HG03108 (cell line): ENCODE results near the gene RPS16.

Experiments
- ATAC-seq: cut with Tn5 transposase; IDR thresholded peaks from one replicate; pipeline ENCODE4 v1.9.1; 2021; ENCODE audit warnings: moderate library complexity; ENCODE audit not compliant: unreplicated experiment

Gene RPS16

DNA sequence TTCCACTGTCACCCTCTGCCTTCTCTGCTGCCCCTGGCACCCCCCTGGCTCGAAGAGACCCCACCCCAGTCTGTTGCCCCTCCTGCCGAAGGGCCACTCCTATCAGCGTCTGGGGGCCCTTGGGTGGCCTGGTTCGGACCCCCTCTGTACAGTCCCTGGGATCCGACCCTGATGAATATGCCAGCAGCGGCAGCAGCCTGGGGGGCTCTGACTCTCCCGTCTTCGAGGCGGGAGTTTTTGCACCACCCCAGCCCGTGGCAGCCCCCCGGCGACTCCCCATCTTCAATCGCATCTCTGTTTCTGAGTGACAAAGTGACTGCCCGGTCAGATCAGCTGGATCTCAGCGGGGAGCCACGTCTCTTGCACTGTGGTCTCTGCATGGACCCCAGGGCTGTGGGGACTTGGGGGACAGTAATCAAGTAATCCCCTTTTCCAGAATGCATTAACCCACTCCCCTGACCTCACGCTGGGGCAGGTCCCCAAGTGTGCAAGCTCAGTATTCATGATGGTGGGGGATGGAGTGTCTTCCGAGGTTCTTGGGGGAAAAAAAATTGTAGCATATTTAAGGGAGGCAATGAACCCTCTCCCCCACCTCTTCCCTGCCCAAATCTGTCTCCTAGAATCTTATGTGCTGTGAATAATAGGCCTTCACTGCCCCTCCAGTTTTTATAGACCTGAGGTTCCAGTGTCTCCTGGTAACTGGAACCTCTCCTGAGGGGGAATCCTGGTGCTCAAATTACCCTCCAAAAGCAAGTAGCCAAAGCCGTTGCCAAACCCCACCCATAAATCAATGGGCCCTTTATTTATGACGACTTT is 27.1 kb downstream of the RPS16 start:
- no peak for ATAC-seq

DNA sequence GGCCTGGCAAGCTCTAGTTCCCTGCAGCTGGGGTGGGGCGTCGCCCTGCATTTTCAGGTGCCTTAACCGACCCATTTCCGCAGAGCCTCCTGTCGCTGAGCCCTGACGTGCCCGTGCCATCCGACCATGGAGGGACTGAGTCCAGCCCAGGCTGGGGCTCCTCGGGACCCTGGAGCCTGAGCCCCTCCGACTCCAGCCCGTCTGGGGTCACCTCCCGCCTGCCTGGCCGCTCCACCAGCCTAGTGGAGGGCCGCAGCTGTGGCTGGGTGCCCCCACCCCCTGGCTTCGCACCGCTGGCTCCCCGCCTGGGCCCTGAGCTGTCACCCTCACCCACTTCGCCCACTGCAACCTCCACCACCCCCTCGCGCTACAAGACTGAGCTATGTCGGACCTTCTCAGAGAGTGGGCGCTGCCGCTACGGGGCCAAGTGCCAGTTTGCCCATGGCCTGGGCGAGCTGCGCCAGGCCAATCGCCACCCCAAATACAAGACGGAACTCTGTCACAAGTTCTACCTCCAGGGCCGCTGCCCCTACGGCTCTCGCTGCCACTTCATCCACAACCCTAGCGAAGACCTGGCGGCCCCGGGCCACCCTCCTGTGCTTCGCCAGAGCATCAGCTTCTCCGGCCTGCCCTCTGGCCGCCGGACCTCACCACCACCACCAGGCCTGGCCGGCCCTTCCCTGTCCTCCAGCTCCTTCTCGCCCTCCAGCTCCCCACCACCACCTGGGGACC is 27.9 kb downstream of the RPS16 start:
- ATAC-seq, result no peak

DNA sequence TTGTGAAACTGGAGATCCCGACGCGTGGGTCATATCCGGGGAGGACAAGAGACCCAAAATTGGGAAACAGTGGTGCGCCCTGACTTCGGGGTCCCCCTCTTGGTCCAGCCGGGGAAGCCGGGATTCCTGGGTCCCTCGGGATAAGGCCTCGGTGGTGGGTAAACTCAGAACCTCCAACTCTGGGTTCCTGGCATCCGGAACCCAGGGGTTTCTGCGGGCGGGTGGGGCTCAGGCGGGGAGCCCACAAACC is 28.4 kb downstream of the RPS16 start:
- no peak for ATAC-seq

DNA sequence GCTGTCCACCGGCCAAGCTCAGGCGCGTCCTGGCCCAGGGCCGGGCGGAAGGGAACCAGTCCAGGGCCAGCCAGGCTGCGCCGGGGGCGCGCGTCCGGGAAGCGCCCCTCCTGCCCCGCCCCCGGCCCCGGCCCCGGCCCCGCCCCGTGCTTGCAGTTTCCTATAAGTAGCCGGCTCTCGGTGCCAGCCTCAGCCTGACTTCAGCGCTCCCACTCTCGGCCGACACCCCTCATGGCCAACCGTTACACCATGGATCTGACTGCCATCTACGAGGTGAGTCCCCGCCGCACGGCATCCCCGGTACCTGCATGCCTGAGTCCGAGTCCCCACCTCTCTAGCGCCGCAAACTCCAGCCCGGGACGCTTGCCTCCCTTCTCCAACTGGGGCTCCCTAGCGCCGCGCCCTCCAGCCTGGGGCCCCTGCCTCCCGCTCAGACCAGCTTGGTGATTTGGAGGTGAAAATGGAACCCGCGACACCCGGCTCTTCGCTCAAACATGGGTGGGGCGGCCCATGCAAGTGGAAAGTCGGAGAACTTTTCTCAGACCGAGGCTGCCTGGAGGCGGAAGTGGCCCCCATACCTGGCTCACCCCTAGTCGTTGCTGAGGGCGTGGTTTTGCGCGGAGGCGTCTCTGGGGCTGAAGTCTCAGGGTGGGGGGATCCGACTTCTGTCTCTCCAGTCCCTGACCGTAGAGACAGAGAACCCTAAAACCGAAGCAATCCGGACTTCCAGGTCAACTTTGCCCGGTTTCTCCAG is 28.9 kb downstream of the RPS16 start, which contains the start of gene ZFP36:
Gene ZFP36, plus strand, starts transcription at position 192 of the 754 bp plus-strand sequence. Its CDS starts 58 bp downstream, at position 250.
- no peak for ATAC-seq

DNA sequence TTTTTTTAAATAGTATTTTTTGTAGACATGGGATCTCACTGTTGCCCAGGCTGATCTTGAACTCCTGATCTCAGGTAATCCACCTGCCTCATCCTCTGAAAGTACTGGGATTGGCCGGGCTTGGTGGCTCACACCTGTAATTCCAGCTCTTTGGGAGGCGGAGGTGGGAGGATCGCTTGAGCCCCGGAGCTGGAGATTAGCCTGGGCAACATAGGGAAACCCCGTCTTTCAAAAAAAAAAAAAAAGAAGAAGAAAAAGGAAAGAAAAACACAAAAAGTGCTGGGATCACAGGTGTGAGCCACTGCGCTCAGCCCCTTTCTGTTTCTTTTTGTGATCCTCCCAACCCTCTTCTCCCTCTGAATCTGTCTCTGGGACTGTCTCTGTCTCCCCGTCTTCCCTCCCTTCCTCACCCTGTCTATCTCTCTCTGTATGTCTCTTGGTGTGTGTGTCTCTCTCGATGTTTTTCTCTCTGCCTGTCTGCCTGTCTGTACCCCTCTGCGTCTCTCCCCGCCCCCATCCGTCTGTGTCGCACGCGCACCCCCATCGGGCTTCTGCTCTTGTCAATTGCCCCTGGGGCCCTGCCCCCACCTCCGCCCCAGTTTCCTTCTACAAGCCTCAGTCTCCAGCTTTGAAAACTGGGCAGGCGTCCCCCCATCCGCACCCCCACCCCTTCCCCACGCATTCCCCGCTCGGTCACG is 29.6 kb downstream of the RPS16 start:
- ATAC-seq, result no peak

DNA sequence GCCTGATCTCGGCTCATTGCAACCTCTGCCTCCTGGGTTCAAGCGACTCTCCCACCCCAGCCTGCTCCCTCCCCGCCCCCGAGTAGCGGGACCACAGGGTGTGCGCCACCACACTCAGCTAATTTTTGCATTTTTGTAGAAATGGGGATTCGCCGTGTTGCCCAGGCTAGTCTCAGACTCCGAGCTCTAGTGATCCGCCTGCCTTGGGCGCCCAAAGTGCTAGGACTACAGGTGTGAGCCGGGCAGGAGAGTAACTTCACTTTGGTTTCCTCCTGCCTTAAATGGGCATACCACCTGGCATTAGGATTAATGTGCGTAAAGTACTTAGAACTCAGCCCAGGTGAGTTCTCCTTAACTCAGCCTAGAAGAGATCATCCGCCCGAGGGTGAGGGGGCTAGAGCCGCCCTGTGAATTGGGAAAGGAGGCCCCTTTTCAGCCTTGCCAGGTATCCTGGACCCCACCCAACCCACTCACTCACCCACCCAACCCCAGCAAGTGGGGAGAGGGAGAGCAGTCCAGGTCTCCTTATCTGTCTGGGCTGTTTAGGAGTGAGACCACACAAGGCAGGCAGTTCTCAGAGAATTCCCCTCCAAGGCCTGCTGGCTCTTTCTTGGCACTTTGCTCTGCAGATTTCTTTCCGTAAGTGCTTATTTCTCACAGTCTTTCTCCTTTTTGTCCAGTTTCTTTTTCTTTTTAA is 30.3 kb downstream of the RPS16 start:
- ATAC-seq, result no peak

DNA sequence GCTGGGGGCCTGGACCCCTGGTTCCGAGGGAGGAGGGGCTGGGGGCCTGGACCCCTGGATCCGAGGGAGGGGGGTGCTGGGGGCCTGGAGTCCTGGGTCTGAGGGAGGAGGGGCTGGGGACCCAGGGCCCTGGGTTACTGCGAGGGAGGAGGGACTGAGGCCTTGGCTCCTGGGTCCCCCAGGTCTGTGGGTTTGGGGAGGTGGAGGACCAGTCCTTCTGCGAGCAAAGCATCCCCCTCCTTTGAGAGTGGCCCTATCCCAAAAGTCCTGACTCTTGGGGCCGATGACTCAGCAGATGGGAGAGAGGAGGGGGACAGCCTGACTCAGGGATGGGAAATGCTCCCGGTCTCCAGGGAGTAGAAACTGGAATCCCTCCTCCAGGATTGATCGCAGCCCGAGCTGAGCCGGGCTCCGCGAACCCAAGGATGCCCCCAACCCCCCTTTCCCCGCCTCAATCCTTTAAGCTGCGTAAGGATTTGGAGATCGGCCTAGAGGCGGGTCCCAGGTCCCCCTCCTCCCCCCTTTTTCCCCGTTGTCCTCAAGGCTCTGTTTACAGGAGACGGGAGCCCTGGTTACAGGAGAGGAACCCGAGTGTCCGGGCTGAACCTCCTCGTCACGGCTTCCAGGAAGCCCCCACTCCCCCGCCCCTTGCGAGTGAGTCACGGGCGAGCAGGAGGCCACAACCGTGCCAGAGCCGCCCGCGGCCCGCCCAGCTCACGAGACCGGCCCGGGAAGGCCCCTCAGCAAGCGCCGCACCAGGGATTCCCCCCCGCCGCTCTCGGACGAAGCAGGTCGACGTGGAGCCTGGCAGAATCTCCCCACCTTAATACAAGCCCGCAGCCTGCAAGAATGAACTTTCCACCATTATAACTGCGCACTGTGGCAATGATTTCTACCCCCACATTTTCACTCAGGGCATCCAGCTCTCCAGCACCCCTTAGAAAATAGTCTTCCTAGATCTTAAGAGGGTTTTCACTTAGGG is 32.1 kb downstream of the RPS16 start:
- peak; percentile 29 for ATAC-seq

DNA sequence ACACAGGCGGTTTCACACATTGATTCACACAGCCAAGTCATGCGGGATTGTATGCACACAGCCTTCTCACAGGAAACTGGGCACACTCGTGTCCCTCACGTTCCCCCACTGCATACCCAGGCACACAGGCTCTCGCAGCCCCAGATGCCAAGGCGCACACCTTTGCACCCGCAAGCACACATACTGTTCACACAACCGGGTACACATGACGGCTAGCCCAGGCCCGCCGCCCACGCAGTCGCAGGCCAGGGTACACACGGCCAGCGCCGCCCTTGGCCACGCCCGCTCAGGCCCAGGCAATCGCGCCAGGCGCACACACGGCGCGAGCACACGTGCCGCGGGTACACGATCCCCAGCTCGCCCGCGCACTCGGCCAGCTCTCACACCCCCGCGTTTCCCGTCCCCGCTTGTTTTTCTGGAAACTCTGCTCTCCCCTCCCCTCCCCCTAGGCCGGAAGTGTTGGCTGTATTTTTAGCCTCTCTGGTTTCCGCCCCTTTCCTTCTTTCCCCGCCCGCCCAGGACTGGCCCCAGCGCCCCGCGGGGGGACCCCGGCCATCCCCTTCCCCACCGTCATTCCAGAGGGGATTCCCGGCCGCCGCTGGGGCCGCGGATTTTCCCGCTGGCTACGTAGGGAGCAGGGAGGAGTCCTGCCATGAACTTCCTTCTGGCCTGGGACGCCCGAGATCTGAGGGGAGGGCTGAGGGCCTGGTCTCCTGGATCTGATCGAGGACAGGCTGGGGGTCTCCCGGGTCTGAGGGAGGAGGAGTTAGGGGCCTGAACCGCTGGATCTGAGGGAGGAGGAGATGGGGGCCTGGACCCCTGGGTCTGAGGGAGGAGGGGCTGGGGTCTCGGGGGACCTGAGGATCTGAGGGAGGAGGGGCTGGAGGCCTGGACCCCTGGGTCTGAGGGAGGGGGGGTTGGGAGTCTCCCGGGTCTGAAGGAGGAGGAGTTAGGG is 33.1 kb downstream of the RPS16 start:
- no peak for ATAC-seq

DNA sequence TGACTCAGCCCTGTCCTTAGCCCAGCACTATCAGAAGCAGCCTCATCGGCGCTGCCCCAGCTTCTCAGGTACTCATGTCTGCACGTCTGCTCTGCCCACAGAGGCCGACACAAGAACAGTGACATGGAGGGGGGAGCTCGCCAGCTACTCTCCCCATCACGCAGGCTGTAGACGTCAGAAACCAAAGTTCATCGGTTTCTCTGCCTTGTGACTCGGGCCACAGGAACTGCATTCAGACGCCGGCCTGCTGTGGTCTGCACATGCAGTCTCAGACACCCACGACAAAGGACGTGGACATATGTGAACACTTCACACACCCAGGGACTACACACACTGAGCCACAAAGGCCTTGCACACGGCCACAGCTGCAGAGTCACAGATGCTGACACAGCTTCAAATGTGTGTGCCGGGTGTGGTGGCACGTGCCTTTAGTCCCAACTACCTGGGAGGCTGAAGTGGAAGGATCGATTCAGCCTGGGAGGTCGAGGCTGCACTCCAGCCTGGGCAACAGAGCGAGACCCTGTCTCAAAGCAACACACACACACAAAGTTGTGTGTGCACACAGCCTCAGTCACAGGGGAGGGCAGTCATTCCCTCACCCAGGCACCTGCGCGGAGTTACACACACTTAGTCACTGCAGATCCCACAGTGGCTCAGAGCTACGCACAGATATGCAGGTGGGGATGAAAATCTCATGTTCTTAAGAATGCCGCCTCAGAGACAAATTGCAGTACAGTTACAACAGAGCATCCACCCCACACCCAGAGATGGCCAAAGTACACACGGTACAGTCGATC is 34.0 kb downstream of the RPS16 start:
- ATAC-seq, result peak; percentile 21

DNA sequence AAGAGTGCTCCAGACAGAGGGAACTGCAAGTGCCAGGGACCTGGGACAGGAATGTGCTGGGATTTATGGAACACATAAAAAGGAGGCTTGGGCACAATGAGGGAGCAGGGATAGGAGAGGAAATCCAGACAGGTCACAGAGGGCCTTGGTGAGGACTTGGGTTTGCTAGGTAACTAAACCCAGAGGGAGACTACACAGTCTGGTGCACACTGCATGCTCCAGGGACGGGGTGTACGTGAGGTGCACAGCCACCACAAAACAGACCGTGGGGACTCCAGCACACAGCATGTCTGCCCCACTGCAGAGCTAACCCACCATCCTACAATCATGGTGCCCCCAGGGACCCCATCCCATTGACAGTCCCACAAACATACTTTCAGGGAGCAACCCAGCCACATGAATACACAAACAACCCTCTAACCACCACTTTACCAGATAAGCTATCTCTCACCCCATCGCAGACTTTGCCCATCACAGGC is 34.6 kb downstream of the RPS16 start:
- peak; percentile 7 for ATAC-seq

DNA sequence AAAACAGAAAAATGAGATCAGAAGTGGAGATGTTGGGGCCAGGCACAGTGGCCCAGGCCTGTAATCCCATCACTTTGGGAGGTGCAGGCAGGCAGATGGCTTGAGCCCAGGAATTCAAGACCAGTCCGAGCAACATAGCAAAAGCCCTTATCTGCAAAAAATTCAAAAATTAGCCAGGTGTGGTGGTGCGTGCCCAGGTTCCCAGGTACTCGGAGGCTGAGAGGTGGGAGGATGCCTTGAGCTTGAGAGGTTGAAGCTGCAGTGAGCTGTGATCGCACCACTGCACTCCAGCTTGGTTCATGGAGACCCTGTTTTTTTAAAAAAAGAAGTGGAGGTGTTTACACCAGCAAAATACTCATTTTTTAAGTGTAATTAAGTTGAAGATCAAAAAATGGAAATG is 35.7 kb downstream of the RPS16 start:
- no peak for ATAC-seq

DNA sequence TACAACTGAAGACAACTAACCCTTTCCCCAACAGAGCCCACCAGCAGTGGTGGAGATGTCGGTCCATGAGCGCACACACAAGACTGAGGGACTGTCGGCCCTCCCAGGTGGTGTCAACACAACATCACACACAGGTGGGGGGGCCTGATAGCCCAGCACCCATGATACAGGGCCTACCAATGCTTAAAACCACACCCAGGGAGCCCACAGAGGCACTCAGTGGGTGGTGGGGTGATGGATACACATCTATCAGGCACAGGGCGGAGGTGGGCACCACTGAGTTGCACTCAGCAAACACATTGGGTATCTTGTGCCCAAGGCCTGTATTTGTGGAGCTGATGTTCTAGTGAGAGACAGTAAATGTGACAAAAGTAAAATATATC is 36.1 kb downstream of the RPS16 start:
- no peak for ATAC-seq

DNA sequence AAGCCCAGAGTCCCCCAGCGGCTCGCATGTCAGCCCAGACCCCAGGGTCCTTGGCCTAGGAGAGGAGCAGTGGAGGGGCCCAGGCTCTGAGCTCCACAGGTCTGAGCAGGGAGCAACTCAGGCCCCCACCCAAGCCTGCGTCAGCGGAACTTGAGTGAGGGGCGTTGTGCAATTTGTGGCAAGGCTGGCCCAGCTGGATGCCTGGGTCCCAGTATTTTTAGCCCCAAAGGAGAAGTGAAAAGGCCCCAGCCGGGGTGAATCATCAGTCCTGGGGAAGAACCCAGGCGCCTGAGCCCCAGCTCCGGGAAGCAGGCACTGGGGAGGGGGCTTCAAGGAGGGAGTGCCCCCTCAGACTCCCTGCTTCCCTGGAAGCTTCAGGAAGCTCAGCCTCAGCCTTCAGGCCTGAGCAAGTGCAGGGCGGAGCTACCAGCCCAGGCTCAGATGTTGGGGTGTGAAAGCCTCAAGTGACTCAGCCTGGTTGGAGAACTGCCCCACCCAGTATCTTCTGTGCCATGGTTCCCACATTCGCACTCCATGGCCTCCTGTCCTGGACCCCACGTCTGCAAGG is 37.4 kb downstream of the RPS16 start:
- ATAC-seq, result no peak

DNA sequence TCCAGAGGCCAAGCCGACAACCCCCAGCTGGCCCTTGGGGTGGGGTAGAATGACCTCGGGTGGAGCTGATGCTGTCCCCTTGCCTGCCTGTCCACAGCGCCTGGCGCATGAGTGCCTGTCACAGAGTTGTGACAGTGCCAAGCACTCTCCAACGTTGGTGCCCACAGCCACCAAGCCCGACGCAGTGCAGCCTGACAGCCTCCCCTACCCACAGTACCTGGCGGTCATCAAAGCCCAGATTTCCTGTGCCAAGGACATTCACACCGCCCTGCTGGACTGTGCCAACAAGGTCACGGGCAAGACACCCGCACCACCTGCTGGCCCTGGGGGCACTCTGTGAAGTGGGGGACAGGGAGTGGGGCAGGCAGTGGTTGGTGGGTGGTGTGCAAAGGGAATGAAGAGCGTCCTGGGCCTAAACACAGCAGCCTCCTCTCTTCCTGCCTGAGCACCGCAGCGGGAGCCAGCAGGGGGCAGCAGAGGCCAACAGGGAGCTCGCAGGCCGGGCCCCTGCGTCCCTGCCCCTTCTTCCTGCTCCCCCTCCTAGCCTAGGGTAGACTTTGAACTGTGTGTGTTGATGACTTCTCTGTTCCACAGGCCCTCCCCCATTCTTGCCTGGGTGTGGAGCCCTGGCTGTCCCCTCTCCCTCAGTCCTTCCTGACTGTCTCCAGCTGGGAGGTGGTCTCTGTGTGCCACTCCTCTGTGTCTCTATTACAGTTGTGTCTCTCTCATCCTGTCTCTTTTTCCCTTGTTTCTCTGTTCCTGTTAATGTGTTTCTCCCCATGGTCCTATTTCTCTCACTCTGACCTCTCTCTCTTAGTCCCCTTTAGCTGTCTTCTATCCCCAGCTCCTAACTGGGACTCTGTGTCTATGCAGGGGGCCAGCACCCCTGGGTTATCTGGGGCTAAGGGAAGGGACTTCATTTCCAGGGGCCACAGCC is 38.1 kb downstream of the RPS16 start:
- peak; percentile 19 for ATAC-seq

DNA sequence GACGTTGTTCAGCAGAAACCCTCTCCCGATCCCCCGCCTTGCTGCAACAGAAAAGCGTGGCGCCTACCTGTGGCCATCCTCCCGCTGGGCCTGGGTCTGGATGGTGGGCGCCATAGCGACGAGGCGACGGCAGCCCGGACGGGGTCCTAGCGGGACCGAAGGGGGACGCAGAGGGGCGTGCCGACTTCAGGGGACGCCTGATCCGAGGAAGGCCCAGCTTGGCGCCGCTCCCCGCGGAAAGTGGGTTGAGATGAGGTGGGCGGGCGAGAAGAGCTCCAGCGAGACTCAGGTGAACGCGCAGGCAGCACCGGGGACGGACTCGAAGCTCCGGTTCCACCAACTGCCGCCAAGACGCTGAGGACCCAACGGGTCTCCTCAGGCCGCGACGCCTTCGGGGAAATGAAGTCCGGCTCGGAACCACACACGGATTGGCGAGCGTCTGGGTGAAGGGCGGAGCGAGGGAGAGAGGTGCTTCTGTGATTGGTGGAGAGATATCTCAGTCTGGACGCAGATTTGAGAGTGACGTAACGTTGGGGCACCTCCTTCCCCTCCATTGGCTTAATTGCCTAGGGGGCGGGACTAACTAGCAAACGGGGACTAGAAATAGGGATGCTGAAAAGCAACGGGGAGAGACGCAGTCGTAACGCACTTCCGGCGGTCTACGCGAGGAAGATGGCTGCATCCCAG is 44.9 kb downstream of the RPS16 start, which contains the start of the genes MED29 and PAF1:
Gene MED29, plus strand, starts transcription at position 628 of the 687 bp plus-strand sequence. Its CDS starts 45 bp downstream, at position 673.
Gene PAF1, minus strand, starts transcription at position 356 of the 687 bp plus-strand sequence. Its CDS starts 242 bp downstream, at position 114.
- ATAC-seq, result peak; percentile 94
